Measurements from ENCODE around the gene DCAF17.
"Not testable (repeated sequence)": the region's sequence is repeated elsewhere in the genome, so short reads cannot be mapped to it uniquely, and the experiment has no call there.

The DCAF17 gene

GRCh38 chr2:171411214-171411613, 22.8 kb upstream of the DCAF17 start:
- DNase-seq: no peak

- no peak for DNase-seq
These were observed 22.1 kb upstream of the DCAF17 start for GRCh38 chr2:171411791-171412483.

- no peak for DNase-seq
These were observed 21.4 kb upstream of the DCAF17 start for GRCh38 chr2:171412571-171413175.

- not testable (repeated sequence) for DNase-seq
These were observed 19.4 kb upstream of the DCAF17 start for GRCh38 chr2:171414645-171415044.

GRCh38 chr2:171416009-171416926, 17.8 kb upstream of the DCAF17 start:
- peak; percentile 85 for DNase-seq

- no peak for DNase-seq
These were observed 14.7 kb upstream of the DCAF17 start for GRCh38 chr2:171419333-171419732.

- no peak for DNase-seq
These were observed 13.1 kb upstream of the DCAF17 start for GRCh38 chr2:171420728-171421563.

GRCh38 chr2:171422710-171423495, 11.1 kb upstream of the DCAF17 start:
- not testable (repeated sequence) for DNase-seq

GRCh38 chr2:171430516-171431410, 3.3 kb upstream of the DCAF17 start:
- no peak for DNase-seq

GRCh38 chr2:171431677-171432167, 2.3 kb upstream of the DCAF17 start:
- no peak for DNase-seq

GRCh38 chr2:171432206-171432968, 1.6 kb upstream of the DCAF17 start:
- no peak for DNase-seq

GRCh38 chr2:171432969-171433762, 860 bp upstream of the DCAF17 start:
- DNase-seq: peak; percentile 38

- no peak for DNase-seq
These were observed 338 bp upstream of the DCAF17 start, which contains the start of gene METTL8 for GRCh38 chr2:171433763-171434012. METTL8 (minus strand) TSS chr2:171433990; CDS start chr2:171392185, 41,805 bp downstream.

- no peak for DNase-seq
These were observed 2.3 kb downstream of the DCAF17 start for GRCh38 chr2:171436307-171436706.

GRCh38 chr2:171441470-171441869, 7.4 kb downstream of the DCAF17 start:
- DNase-seq: no peak

- DNase-seq: no peak
These were observed 13.6 kb downstream of the DCAF17 start for GRCh38 chr2:171447675-171448074.

- DNase-seq: no peak
These were observed 17.0 kb downstream of the DCAF17 start for GRCh38 chr2:171451074-171451473.

GRCh38 chr2:171452773-171453172, 18.7 kb downstream of the DCAF17 start:
- no peak for DNase-seq

GRCh38 chr2:171459498-171459897, 25.5 kb downstream of the DCAF17 start:
- no peak for DNase-seq
